HEK293T (cell line): ENCODE results near the gene WWTR1.

Experiments used
- ARNT ChIP-seq: fragments of 450-650 bp; IDR thresholded peaks from 2 replicates; pipeline ENCODE4 v1.6.1; 2017; ENCODE audit warnings: mild to moderate bottlenecking
- CTBP1 ChIP-seq: fragments of 450-650 bp; IDR thresholded peaks from 2 replicates; pipeline ENCODE4 v1.6.1; 2016; ENCODE audit warnings: borderline replicate concordance
- FOXA1 ChIP-seq: fragments of 450-650 bp; IDR thresholded peaks from 2 replicates; pipeline ENCODE4 v1.6.1; 2016; ENCODE audit warnings: mild to moderate bottlenecking
- FOXK2 ChIP-seq: fragments of 450-650 bp; IDR thresholded peaks from 2 replicates; pipeline ENCODE4 v1.6.1; 2016; ENCODE audit warnings: mild to moderate bottlenecking
- FOXM1 ChIP-seq: fragments of 450-650 bp; IDR thresholded peaks from 2 replicates; pipeline ENCODE4 v1.6.1; 2017; ENCODE audit warnings: mild to moderate bottlenecking, borderline replicate concordance
- HDGF ChIP-seq: fragments of 450-650 bp; IDR thresholded peaks from 2 replicates; pipeline ENCODE4 v1.6.1; 2017; ENCODE audit warnings: antibody characterized with exemption, borderline replicate concordance
- LEF1 ChIP-seq: fragments of 450-650 bp; IDR thresholded peaks from 2 replicates; pipeline ENCODE4 v1.6.1; 2017; ENCODE audit warnings: mild to moderate bottlenecking, borderline replicate concordance
- SP1 ChIP-seq: fragments of 450-650 bp; IDR thresholded peaks from 2 replicates; pipeline ENCODE4 v1.6.1; 2017
- SUZ12 ChIP-seq: fragments of 450-650 bp; IDR thresholded peaks from 2 replicates; pipeline ENCODE4 v1.6.1; 2016; ENCODE audit warnings: mild to moderate bottlenecking
- TARDBP ChIP-seq: fragments of 450-650 bp; IDR thresholded peaks from 2 replicates; pipeline ENCODE4 v1.6.1; 2016
- ZNF384 ChIP-seq: fragments of 450-650 bp; IDR thresholded peaks from 2 replicates; pipeline ENCODE4 v1.6.1; 2016
- TF ChIP-seq, protein P1 (sequence below): fragments of 450-650 bp; IDR thresholded peaks from 2 replicates; pipeline ENCODE4 v1.6.1; 2016

DNA sequence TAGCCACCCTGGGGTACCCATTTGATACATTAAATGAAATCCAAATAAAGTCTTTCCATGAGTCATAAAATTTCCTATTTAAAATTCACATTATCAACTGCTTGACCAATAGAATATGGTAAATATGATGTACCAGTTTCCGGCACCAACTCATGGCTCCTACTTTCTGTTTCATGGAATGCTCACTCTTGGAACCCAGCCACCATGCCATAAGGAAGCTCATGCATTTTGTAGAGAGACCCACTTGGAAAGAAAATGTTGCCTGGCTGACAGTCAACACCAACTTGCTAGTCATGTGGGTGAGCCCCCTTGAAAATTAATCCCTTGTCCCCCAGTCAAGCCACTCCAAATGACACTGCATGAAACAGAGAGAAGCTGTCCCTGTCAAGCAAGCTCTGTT is 57.2 kb downstream of the WWTR1 start:
- TF ChIP-seq SUZ12 (no peak), TARDBP (no peak), HDGF (no peak), FOXA1 (no peak), SP1 (no peak), LEF1 (no peak), ARNT (no peak), FOXM1 (no peak), ZNF384 (no peak), CTBP1 (no peak), FOXK2 (no peak)
- TF ChIP-seq, protein P1, sequence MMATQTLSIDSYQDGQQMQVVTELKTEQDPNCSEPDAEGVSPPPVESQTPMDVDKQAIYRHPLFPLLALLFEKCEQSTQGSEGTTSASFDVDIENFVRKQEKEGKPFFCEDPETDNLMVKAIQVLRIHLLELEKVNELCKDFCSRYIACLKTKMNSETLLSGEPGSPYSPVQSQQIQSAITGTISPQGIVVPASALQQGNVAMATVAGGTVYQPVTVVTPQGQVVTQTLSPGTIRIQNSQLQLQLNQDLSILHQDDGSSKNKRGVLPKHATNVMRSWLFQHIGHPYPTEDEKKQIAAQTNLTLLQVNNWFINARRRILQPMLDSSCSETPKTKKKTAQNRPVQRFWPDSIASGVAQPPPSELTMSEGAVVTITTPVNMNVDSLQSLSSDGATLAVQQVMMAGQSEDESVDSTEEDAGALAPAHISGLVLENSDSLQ, result no peak
